HG03521 (cell line): Measurements from ENCODE around the gene UTF1.

Experiments
- ATAC-seq: cut with Tn5 transposase; IDR thresholded peaks from one replicate; pipeline ENCODE4 v1.9.1; 2021; ENCODE audit warnings: mild to moderate bottlenecking, moderate library complexity; ENCODE audit not compliant: unreplicated experiment

UTF1 gene

DNA sequence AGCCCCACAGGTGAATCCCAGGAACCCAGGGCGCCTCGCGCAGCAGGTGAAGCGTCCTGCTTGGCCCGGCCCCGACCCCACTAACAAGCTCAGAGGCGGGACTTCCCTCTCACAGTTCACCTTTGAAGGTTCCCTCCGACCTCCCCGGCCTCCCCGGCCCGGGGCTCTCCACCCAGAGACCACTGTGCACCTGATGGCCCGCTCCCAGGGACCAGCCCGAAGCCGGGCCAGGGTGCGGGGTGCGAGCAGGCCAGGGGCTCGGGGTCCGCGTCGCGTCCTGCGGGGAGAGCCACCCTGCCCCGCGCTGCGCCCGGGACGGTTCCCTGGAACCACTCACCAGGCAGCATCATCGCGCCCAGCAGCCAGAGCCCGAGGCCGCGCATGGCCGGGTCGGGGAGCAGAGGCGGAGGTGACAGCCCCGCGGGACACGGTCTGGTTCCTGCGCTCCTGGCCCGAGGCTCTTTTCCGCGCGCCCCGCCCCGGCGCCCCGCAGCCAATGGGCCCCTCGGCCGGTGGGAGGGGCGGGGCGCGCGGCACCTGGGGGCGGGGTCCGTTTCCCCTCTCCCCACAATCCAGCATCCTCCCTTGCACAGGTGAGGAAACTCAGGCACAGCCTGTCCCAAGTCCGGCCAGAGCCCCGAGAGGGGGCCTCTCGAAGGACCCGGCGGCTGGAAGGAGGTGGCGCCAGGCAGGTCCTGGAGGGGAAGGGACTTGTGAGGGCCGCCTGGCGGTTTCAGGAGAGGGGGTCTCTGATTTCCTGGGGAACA lies 46.6 kb downstream of the UTF1 start, which contains the start of gene ADAM8:
TSS of gene ADAM8 (minus strand) at position 434 of the 767 bp plus-strand sequence. CDS start at position 383, 51 bp downstream.
- ATAC-seq, result peak; percentile 42

DNA sequence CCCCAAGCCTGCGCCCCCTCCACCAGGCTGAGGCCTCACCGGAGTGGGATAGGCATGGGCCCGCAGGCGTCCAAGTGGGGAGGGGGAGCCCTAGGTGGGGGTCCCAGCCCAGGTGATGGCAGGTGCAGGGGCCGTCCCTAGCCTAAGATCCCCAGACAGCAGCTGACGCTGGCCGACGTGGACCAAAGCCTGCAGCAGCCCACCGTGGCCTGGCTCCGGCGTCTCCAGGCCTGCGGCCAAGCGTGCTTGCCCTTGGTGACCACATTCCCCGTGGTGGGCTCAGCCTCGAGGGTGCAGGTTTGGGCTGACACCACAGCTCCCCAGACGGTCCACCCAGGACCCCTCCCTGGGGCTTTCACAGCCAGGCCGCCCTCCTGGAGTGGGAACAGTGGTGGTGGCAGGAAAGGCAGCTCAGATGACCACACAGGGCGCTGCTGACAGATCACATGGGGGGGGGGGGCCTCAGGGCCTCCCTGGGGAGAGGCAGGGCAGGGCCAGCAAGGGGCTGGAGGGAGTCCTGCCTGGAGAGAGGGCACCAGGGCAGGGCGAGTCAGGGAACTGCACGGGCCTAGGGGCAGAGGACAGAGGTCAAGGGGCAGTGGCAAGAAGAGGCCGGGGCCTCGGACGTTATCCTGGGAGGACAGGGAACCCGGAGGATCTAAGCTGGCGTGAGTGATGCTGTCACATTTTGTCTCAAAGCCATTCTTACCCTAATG lies 47.4 kb downstream of the UTF1 start:
- ATAC-seq, result no peak

DNA sequence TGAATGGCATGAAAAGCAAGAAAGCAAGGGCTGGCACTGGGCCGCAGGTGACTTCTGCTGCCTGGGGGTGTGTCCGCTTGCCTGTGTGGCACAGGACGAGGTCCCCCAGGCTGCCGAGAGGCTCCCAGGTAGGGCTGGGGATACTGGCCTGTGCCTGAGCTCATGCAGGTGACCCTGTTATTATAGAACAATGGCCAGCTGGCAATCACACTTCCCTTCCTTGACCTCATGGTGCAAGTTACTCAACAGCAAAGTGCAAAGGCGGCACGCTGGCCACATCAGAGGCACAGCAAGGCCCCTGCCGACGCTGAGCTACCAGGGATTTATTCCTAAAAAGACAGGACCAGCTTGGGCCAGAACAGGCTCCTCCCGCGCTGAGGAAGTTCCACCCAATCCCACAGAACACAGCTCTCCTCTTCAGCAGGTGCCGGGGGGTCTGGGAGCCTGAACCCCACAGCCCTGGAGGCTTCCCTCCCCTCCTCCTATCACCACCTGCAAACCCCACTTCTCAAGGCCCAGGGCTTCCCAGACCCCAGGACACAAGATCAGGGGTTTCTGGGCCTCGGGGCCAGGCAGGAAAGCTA lies 48.1 kb downstream of the UTF1 start:
- no peak for ATAC-seq

DNA sequence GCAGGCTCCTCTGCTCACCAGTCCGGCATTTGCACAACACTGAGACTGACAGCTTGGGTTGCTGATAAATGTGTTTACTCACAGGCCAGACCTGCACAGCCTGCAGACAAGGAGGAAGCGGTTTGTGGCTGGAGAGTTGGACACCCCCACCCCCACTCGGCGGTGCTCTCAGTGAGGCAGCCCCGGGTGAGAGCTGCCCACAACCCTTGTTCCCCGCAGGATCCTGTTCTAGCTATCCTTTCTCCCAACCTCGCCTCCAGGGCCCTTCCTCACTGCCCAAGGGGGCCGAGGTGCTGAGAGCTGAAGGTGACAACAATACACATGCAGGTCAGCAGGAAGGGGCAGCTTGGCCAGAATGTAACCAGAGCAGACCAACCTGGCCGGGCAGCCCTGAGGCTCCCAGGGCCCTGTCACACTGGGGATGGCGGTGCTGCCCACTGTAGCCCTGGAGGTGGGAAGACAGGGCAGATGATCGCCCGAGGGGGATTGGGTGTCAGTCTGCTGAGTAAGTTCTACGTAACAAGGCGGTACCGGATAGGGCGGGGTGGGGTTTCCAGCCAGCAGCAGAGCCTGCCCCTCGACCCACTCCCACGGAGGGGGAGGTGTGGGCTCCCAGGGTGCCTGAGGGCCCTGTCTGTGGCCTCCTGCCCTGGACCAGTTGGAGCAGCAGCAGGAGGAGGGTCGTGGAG lies 48.7 kb downstream of the UTF1 start:
- peak; percentile 43 for ATAC-seq

DNA sequence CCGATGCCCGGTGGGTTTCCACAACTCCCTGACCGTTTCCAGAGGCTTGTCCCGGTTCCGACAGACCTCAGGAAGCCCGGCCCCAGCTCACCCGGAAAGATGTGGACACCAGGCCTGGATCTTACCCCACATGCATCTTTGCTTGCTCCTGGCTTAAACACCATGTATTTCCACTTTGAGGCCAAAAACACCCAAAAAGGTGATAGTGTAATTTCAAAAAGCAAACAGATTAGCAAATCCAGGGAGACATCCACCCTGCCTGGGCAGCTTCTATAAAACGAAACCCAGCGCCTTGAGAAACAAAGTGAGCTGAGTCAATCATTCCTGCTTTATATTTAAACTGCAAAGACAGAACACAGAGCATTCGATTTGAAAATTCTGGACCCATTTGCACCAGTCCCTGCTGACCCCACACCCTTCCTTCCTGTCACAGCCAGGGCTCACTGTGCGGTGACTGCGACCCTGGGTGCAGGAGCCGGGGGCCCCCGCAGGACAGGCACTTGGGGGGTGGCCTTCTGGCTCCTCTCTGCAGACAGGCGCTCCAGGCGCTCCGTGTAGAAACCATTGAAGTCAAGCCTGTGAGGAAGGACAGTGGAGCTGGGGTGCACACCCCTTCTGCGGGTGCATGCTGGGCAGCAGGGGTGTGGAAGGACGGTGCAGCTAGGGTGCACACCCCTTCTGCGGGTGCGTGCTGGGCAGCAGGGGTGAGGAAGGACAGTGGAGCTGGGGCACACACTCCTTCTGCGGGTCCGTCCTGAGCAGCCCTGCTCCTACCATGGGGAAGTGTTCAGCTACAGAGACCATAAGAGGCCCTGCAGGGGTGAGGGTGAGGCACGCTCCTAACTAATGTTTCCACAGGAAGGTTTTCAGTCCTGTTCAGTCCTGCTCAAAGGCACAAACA lies 49.6 kb downstream of the UTF1 start:
- no peak for ATAC-seq

DNA sequence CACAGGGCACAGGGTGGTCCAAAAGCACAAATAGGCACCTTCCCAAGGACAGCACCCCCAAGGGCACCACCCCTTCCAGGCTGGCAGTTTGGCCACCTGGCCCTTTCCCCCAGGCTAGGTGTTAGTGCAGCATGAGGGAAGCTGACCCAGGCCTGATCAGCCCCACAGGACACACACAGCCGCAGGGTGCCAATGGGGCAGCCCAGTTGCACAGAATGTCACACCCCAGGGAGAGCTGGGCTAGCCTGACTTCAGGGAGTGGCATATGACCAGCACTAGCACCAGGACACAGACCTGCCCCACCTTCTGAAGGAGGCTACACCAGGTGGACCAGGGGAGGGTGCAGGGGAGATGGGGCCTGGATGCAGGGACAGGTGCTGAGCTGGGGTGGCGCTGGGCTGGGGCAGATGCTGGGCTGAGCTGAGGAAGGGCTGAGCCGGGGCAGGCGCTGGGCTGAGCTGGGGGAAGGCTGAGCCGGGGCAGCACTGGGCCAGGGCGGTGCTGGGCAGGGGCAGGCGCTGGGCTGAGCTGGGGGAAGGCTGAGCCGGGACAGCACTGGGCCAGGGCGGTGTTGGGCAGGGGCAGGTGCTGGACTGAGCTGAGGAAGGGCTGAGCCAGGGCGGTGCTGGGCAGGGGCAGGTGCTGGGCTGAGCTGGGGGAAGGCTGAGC lies 50.5 kb downstream of the UTF1 start:
- no peak for ATAC-seq

DNA sequence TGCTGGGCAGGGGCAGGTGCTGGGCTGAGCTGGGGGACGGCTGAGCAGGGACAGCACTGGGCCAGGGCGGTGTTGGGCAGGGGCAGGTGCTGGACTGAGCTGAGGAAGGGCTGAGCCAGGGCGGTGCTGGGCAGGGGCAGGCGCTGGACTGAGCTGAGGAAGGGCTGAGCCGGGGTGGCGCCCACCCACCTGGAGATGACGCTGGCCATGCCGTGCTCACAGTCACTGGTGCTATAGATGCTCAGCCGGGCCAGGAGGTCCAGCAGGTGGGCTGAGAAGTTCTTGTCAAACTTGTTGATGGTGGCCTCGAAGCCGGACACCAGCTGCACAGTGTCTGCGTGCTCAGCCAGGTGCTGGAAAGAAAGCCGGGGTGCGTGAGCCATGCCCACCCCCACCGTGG lies 51.1 kb downstream of the UTF1 start:
- ATAC-seq, result no peak
